GM19455 (cell line): ENCODE data around the gene MACC1.

Experiments
- ATAC-seq: cut with Tn5 transposase; IDR thresholded peaks from one replicate; pipeline ENCODE4 v1.9.1; 2021; ENCODE audit not compliant: unreplicated experiment

The MACC1 gene

GRCh38 chr7:20217193-20217948, at the start of gene MACC1:
MACC1 (minus strand) TSS chr7:20217384; CDS start chr7:20161862, 55,522 bp downstream.
- ATAC-seq, result peak; percentile 53

- no peak for ATAC-seq
Observed at GRCh38 chr7:20264623-20265022, 47.4 kb upstream of the MACC1 start.

- no peak for ATAC-seq
Observed at GRCh38 chr7:20260223-20260622, 43.0 kb upstream of the MACC1 start.

GRCh38 chr7:20257212-20257611, 40.0 kb upstream of the MACC1 start:
- no peak for ATAC-seq

GRCh38 chr7:20249920-20250319, 32.7 kb upstream of the MACC1 start:
- no peak for ATAC-seq

GRCh38 chr7:20249376-20249775, 32.2 kb upstream of the MACC1 start:
- ATAC-seq, result no peak

GRCh38 chr7:20246236-20246635, 29.1 kb upstream of the MACC1 start:
- no peak for ATAC-seq

- ATAC-seq, result no peak
Observed at GRCh38 chr7:20244334-20245120, 27.3 kb upstream of the MACC1 start.

GRCh38 chr7:20241911-20242261, 24.7 kb upstream of the MACC1 start:
- ATAC-seq, result peak; percentile 38

GRCh38 chr7:20241194-20241910, 24.2 kb upstream of the MACC1 start:
- no peak for ATAC-seq

GRCh38 chr7:20240080-20240926, 23.1 kb upstream of the MACC1 start:
- peak; percentile 52 for ATAC-seq

GRCh38 chr7:20238754-20239324, 21.7 kb upstream of the MACC1 start:
- ATAC-seq, result peak; percentile 86

- ATAC-seq, result no peak
Observed at GRCh38 chr7:20238194-20238753, 21.1 kb upstream of the MACC1 start.

- no peak for ATAC-seq
Observed at GRCh38 chr7:20237464-20238193, 20.4 kb upstream of the MACC1 start.

- no peak for ATAC-seq
Observed at GRCh38 chr7:20236790-20237189, 19.6 kb upstream of the MACC1 start.

- no peak for ATAC-seq
Observed at GRCh38 chr7:20236043-20236442, 18.9 kb upstream of the MACC1 start.

GRCh38 chr7:20235288-20235687, 18.1 kb upstream of the MACC1 start:
- ATAC-seq, result no peak

GRCh38 chr7:20233362-20233761, 16.2 kb upstream of the MACC1 start:
- ATAC-seq, result no peak

GRCh38 chr7:20232848-20233247, 15.7 kb upstream of the MACC1 start:
- no peak for ATAC-seq
